ENCODE measurements around the gene PRKAR2B.

DNA sequence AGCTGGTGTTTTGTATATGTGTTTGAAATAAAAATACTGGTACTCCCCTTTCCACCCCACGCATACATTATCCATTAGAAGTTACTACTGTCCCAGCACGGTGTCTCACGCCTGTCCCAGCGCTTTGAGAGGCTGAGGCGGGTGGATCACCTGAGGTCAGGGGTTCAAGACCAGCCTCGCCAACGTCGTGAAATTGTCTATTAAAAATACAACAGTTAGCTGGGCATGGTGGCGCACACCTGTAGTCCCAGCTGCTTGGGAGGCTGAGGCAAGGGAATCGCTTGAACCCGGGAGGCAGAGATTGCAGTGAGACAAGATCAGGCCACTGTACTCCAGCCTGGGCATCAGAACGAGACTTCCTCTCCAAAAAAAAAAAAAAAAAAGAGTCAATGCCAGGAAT, 127.0 kb downstream of the PRKAR2B start:
- TF ChIP-seq POLR2AphosphoS5 (IDR thresholded peaks at IDR 0.05; ENCODE audit: low read depth, low read length) = no peak
- no peak for TF ChIP-seq TAF1 (IDR thresholded peaks at IDR 0.05; ENCODE audit: borderline replicate concordance, insufficient read depth, low read length)
- TF ChIP-seq SIN3A (IDR thresholded peaks at IDR 0.05; ENCODE audit: borderline replicate concordance, insufficient read depth, low read length) = no peak

All from PFSK-1 (cell line).